NCI-H82 (cell line): ENCODE results near the gene GALNT3.
A peak's percentile ranks its signal among the peaks of the same experiment; 100 is the strongest.

Experiments used
- DNase-seq: peaks from one replicate; lab custom pipeline; 2025; lab: John Stamatoyannopoulos, UW

GALNT3 gene

DNA sequence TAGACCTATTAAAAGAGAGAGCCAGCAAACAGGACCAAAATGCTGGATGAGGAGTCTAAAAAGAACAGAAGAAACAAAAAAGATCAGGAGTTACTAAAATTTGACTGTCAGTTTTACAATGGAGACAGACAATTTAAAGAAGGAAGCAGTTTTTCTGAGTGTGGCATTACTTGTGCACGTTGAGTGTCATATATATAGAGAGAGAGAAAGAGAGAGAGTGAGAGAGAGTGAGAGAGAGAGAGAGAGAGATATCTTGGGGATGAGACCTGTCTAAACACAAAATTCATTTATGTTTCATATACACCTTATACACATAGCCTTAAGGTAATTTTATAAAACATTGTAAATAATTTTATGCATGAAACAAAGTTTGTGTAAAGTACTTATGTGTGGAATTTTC lies 2.1 kb upstream of the GALNT3 start:
- no peak for DNase-seq

DNA sequence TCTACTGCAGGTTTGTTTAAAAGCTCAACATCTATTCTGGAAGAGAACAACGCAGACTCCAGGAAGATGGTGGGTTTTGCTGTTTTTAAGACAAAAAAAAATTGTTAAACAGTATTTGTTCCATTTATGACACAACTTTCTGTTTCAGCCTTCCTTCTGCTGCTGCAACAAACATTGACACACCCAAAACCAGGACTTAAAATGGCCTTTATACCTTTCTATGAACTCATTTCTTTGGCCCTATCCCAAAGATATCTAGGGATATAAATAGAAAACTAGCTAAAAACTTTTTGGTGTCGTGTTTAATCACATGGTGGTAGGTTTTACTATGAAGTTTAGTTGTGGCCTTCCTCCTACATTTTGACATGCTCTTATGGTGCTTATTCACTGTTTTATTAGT lies 964 bp upstream of the GALNT3 start:
- DNase-seq = no peak

DNA sequence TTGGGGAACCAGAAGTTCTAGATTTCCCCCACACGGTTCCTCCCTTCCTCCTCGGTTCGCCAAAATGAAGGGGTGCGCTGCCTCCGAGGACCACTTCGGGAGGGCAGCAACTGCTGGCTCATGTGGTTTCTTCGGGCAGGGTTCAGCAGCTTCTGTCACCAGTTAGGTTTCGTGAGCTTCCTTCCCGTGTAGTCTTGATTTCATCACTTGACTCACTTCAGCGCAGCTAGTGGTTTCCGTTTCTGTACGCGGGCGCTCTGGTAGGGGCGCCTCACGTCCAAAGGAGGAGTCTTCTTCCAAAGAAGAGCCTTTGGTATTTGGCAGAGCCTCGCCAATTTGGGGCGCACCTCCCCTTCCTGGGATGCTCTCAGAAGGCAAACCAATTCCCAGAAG lies 485 bp upstream of the GALNT3 start:
- DNase-seq = no peak

DNA sequence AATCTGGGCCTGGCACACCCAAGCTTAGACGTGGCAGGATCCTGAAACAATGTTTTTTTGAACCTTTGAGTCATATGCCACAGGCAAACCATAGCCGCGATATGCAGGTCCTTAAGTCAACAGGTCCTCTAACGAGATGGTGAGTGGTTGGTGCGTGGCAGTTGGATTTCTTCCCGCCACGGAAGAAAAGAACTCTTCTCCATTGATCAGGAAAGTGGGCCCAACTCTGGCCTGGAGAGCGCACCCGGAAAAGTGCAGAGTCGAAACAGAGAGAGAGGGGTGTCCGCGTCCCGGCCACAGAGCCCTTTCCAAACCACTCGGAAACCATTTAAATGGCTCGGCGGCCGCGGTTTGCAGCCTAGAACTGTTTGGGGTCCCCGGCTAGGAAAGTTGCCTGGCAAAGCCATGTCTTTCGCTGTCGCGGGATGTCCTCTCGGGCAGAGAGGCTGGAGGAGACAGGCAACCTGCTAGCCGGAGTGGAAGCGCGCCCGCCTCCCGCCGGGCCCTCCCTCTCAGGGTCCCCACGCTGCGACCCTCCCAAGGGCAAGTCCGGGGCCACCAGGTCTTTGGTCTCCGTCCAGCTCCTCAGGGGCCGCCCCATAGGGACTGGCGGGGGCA lies 777 bp downstream of the GALNT3 start:
- peak; percentile 29 for DNase-seq

DNA sequence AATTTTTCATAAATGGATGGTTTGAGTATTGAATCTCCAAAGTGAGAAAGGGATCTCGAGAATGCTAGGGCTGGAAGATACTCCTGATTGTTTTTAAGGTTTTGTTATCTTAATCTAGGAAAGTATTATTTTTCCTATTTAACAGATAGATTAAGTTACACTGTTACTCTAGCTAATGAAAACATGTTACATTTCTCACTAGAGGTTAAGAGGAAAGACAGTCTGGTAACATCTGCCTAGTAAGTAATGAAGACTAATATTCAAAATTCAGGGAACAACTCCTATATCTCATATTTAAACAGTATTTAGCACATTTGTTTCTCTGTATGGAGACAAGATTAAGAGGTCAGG lies 2.0 kb downstream of the GALNT3 start:
- DNase-seq = no peak

DNA sequence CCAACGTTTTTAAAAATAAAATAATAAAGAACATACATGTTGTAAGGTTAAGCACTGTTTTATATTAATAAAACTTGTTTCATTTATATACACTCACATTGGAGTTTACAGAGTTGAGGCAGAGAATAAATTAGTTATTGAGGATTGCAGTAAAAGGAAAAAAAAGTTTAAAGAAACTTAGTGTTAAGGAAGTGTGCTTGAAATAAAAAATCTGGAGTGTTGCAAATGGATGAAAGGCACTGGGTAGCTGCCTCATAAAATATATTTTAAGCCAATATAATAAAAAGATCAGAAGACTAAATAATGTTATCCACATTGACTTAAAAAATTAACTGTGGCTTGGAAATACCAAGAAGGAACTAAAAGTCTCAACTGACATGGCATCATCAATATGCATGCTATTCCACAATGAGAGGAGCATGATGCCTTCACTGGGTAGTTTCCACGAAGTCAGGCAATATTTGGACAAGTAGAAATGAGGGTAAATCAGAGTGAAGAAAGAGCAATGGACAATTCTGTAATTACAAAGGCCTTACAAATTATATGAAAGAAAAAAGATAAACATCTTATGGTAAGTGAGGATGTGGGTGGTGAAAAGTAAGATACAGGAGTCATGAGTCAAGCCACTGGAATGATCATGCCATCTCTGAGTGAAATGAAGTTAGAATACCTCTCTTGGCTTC lies 2.5 kb downstream of the GALNT3 start:
- no peak for DNase-seq

DNA sequence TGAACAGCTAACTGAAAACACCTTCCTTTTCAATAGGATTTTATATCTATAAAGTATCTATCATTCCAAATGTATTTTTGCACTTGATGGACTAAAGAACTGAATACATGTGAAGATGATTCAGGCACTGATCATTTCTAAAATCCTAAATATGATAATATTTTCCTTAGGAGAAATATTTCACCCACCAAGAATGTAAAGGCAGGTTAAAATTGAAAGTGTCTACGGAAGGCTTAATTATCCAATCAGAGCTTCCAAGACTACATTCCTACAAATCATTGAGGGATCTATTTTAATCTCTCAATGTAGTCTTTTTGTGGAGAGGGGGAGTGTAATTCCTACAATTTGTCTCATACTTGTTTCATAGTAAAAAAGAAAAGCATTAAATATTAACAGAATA lies 3.6 kb downstream of the GALNT3 start:
- DNase-seq = no peak

DNA sequence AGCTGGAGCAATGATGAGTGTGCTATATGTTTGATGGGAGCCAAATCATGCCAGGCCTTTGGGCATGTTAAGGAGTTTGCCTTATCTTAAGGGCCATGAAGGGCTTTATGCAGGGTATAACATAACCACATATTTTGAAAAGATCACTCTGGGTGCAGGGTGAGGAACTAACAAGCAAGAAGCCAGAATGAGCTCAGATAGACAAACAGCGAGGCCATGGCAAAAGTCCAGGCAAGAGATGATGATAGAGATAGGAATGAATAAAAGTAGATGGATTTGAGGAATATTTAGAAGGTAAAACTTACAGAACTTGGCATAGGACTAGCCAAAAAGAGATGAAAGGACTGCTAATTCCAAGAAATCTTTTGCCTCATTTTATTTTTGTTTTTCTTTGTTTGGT lies 6.7 kb downstream of the GALNT3 start:
- DNase-seq = no peak

DNA sequence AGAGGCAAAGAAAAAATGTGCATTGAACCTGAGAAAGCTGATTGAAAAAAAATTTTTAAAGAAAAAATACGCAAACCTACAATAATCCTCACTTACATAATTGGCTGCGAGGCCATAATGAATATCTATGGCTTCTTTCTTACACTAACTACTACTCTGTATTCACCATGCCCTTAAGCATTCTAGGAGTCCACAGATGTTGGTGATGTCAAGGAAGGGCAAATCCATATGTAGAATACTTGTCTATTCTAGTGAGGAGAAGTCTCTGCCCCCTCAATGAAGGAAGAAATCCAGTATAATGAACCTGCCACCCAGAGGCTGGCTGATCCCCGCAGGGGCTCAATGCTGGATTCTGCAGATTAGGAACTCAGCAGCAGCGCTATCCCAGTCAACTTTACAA lies 14.3 kb downstream of the GALNT3 start:
- DNase-seq = no peak

DNA sequence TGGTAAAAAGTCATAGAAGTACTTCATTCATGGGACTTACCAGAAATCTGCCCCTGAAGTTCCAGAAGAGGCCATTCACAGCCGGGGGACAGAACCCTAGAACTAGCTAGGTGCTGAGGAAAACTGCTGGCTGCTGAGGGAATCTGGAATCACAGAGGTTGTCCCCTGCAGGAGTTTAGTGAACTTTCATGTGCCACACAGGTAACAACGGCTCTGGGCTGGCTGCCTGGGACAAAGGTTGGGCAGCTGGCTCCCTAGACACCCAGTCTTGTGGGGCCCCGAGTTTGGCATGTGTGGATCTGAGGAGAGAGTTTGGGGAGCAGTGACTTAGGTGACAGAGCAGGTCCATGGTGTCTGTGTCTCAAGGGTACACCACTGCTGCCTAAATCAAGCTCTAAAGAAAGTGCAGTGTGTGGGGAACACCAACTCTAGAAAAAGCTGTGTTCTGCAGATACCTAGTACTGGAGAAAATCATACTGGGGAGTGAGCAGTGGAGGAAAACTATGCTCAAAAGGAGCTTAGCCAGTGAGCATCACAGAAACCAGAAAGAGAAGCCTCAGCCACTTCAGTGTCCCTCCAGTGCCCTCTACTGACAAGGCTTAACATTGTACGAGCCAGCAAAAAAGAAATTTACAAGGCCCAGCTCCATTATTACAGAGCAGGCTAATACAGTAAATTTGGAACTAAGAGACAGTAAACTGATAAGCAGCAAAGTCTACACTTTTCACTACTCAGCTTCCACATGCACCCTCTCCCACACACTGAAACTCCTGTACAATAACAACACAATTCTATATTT lies 15.2 kb downstream of the GALNT3 start:
- DNase-seq = peak; percentile 63

DNA sequence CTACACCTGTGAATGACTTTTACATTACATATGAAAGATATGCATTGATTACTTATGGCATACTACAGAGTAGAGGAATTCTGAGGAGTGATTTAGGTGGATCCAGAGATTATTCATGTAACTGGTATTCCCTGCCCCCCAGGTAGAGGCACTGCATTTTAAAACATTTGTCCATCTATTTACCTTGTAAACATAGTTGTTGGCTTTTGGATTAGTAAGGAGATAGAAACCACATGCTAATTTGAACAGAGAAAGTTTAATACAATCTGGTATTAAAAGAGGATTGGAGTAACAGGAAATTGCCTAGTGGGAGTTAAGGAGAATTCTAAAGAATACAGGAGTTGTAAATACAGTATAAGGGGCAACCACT lies 15.9 kb downstream of the GALNT3 start:
- no peak for DNase-seq

DNA sequence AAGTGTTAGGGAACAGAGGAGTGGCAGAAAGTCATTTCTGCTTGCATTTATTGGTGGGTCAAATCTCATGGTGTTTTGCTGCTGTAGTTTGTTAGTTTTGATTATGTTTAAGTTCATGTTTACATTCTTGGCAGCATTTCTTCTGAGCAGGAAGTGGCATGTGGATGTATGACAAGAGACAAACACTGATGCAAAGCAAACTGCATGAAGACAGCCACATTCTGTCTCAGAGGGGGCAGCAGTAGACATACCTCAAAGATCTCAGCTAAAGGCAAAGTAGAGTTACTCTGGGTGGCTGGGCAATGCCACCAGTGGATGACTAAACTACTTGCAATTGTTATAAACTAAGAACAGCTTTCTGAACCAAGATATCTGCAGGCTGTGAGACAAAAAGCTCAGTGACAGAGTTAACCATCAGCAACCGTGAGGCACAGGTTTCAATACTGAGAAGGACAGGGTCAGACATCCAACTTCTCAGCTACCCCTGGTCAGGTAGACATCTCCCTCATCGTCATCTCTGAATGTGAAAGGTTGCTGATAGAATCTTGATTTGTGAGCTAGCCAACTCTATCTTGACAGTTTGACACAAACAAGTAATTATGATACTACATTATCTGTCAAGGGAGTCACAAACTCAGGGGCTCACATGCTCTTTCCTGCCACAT lies 16.4 kb downstream of the GALNT3 start:
- DNase-seq = no peak

DNA sequence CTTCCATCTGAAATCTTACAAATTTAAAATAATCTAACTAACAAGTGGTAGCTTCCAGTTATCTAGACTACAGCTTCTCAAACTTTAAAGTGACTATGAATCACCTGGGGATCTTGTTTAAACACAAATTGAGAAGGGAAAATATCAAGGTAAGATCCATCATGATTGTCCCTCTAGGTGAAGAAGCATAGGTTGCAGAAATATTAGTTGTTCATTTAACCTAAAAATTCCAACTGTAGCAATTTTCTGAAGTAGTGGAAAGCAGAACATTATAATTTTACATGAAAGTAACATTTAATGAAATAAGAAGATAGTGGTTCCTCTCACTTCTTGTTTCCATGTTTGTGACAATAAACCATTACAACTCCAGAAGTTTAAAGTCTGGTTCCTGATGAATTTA lies 17.3 kb downstream of the GALNT3 start:
- no peak for DNase-seq

DNA sequence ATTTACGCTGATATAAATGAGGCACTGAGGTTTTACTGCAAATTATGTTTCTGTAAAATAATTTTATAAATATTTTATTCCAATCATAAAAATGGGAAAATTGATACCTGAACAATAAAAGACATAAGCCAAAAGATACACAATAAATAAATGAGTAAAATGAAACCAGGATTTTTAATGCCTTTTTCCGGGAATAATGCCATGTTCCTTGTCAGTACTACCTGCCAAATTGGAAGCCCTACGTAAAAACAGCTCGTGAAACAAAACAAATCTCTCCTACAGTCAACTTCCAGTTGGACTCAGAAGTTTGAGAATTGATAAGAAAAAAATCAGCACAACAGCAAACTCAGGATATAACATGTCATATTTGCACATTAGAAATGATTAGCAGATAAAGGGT lies 18.0 kb downstream of the GALNT3 start:
- DNase-seq = no peak

DNA sequence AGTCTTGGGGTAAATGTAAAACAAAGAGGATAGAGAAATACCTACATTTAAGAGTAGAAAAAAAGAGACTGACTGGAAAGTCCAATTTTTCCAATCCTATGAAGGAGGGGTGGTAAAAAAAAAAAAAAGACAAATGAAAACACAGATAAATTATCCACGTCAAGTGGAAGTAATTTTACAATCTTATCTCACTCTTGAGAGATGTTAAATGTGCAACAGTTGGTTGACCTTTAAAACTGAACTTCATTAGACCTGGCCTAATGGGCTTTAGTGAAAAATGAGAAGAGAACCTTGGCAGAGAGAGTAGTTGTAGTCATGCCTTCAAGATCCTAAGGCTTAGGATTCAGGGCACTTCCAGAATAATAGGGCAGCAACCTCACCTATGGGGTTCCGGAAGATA lies 20.4 kb downstream of the GALNT3 start:
- DNase-seq = no peak

DNA sequence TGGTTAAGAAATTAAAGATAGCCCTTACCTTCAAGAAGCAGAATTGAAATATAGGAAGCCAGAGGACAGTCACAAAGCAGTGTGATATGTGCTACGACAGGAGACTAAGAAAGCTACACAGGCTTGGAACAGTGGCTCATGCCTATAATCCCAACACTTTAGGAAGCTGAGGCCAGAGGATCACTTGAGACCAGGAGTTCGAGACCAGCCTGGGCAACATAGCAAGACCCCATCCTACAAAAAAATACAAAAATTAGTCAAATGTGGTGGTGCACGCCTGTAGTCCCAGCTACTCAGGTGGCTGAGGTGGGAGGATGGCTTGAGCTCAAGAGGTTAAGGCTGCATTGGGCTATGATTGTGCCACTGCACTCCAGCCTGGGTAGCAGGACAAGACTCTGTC lies 21.9 kb downstream of the GALNT3 start:
- no peak for DNase-seq

DNA sequence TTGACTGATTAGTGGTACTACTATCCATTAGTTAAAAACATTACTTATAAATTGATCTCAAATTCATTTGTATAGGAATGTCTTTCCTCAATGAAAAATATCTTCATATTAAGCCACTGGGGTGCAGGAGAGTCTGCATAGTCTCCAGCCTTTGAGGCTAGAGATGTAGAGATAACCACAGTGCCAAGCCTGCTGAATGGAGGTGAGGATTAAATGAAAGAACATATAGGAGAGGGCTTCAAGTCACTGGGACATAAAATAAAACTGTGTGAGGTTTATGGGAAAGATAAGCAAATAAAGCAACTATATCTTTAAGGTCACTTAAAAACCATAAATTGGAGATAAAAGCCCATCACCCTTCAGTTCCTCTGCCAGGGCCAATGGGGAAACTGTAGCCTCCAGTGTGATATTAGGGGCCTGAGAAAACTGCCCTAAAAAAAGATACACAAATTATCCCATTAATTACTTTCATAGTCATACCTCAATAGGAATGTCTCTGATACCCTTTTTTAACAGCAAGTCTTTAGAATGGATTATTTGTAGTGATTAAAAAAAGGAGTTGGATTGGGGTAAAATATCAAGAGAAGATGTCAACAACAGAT lies 27.6 kb downstream of the GALNT3 start:
- no peak for DNase-seq

DNA sequence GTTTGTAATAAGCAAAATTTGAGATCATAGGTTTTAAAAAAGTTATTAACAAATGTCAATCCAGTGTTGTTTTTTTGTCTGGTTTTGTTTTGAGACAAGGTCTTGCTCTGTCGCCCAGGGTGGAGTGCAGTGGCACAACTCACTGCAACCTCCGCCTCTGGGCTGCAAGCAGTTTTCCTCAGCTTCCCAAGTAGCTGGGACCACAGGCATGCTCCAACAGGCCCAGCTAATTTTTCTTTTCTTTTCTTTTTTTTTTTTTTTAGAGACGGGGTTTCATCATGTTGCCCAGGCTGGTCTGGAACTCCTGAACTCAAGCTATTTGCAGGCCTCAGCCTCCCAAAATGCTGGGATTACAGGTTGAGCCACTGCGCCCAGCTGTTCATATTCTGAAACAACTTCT lies 31.3 kb downstream of the GALNT3 start:
- no peak for DNase-seq

DNA sequence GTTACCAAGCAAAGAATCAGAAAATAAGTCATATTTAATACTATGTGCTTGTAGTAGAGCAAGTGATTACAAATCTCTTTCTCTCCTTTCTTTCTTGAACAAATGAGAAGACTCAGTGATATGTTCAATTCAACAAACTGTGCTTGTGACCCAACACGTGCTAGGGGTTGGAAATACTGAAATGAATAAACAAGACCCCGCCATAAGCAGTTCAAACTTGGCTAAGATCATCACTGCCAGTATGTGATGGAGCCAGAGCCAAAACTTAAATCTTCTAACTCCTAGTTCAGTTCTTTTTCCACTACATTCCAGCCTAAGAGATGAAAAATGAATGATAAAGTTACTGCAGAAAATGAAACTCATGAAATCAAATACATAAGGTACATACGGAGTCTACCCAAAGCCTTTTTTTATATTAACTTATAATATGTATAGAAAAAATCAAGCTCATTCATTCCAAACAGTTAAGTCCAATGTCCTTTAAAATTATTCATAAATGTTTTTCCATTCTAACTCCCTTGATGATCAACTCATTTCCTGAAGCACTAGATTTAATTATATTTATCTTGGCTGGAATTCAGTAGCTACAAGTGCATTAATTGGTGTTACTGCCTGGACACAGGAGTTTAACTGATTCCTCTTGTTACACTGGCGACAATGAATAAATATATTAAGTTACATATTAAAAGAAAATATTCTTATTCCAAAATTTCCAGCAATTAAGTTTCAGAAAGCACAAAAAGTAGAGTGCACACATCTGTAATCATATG lies 36.0 kb downstream of the GALNT3 start:
- no peak for DNase-seq

DNA sequence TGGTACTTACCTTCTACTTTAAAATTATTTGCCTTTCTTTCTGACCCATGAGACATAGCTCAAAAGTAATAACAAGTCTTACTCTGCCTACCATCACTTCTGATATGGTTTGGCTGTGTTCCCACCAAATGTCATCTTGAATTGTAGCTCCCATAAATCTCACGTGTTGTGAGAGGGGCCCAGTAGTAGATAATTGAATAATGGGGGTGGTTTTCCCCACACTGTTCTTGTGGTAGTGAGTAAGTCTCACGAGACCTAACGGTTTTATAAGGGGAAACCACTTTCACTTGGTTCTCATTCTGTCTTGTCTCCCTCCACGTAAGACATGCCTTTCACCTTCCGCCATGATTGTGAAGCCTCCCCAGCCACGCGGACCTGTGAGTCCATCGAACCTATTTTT lies 47.5 kb downstream of the GALNT3 start:
- DNase-seq = peak; percentile 15

DNA sequence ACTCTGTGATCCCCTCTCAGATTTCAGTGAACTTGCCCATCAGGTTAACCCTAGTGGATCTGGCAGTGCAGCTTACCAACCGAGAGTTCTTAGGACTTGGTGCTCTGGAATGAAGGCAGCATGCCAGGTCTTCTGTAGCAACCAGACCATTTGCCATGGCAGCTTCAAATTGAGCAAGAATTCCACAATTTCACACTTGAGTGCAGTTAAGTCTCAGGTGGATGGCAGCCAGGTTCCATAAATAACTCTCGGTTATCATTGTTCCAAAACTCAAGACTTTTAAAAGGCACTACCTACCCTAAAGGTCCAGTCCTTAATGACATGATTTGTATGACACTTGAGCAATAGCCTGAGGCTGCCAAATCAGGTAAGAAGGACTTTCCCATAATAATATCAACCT lies 48.1 kb downstream of the GALNT3 start:
- no peak for DNase-seq

DNA sequence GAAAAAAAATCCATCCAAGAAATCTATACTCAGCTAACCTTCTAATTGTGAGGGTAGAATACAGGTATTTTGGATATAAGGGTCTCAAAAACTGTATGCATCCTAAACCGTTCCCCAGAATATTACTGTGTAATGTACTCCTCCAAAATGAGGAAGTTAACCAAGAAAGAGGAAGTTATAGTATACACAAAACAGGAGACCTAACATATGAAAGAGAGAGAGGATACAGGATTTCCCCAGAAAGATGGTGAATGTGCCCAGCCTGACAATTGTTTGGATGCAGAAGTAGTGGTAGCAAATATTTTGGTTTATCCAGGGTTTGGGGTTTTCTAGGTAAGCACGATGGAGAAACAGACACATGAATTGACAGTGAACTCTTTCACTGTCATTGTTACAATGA lies 50.6 kb downstream of the GALNT3 start:
- no peak for DNase-seq
